Measurements from ENCODE around the gene HSD3B1.
"Not testable (repeated sequence)": the region's sequence is repeated elsewhere in the genome, so short reads cannot be mapped to it uniquely, and the experiment has no call there.

Gene HSD3B1

DNA sequence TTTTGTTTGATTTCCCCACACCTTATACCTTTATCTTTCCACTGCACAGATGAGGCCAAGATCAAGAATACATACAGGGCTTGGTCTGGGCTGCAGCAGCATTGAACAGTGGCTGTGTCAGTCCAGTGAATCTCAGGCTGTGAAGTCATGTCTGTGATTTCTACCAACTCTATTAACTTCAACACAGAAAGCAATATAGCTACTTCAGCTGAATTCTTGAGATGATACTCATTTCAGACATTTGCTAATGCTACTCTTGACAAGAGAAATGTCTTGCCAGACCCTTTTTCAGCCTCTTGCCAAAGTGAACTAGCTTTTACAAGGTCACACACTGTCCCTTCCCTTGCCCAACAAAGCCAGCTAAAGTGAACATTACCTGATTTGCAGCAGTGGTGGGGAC lies 25.1 kb upstream of the HSD3B1 start:
- no peaks in the 10 kb centered on the region for H3K27me3 Mint-ChIP-seq
- no peaks in the 10 kb centered on the region for H3K36me3 Mint-ChIP-seq (ENCODE audit: low read depth)
- no peaks in the 10 kb centered on the region for H3K9me3 Mint-ChIP-seq
- H3K4me3 Mint-ChIP-seq: no peak overlapping the region
- no peaks in the 10 kb centered on the region for H3K4me1 Mint-ChIP-seq (ENCODE audit: low read depth)
- no peak overlapping the region for H3K27ac Mint-ChIP-seq

- H3K9me3 Mint-ChIP-seq: no peaks in the 10 kb centered on the region
- no peaks in the 10 kb centered on the region for H3K4me1 Mint-ChIP-seq (ENCODE audit: low read depth)
- H3K36me3 Mint-ChIP-seq (ENCODE audit: low read depth): no peaks in the 10 kb centered on the region
- H3K4me3 Mint-ChIP-seq: no peak overlapping the region
- no peak overlapping the region for H3K27ac Mint-ChIP-seq
- no peaks in the 10 kb centered on the region for H3K27me3 Mint-ChIP-seq
Observed at GRCh38 chr1:119482517-119483425, 24.2 kb upstream of the HSD3B1 start.

DNA sequence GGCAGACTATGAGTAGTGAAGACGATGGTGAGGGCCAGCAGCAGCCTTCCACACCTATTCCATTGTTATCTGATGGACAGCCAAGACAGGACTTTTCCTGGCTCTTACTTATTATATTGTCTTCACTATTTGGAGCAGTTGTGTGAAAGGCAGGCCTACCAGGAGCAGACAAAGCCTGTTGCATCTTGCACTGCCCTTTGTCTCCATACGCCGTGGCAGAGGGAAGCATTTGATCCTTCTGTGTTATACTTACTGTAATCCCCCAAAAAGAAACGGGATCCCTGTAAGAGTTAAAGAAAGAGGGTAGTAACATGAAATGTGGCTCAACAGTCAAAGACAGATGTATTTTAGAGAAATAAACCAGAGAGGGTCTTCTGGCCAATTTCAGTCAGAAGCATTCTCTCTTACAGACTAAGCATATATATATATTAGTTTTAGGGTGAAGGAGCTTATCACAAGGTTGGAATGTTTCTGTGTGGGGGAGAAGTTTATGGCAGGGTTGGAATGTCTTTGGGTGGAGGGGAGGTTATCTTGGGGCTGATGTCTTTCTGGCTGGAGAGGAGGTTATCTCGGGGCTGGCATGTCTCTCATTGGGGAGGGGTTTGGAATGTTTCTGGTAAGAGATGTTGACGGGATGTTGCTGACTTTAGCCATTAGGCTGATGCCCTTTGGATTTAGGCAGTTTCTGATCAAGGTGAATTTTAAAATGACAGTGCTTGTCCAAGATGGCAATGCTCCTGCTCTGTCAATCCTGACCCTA lies 23.4 kb upstream of the HSD3B1 start:
- H3K27ac Mint-ChIP-seq: no peak overlapping the region
- H3K4me3 Mint-ChIP-seq: no peak overlapping the region
- H3K36me3 Mint-ChIP-seq (ENCODE audit: low read depth): no peaks in the 10 kb centered on the region
- no peaks in the 10 kb centered on the region for H3K4me1 Mint-ChIP-seq (ENCODE audit: low read depth)
- peaks cover 3% of the 10 kb centered on the region for H3K27me3 Mint-ChIP-seq
- H3K9me3 Mint-ChIP-seq: no peaks in the 10 kb centered on the region

DNA sequence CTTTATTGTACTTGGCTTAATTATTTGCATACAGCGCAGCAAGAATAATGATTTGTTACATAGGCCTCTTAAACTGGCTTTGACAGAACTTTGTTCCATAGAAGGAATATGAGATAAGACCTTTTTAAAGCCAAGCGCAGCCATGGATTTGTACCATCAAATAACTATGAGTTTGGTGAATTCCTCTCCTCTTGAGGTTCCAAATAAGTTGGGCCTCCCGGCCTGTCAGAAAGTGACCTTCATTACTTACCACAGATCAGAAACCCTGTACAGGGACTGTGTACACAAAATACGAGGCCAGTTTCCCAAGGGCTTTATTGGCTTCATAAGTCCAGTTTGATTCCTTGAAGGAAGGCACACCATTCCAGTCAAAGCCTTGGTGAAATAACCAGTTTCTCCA lies 21.8 kb upstream of the HSD3B1 start:
- Mint-ChIP-seq H3K36me3 (ENCODE audit: low read depth) (no peaks in the 10 kb centered on the region), H3K4me1 (ENCODE audit: low read depth) (no peaks in the 10 kb centered on the region), H3K4me3 (no peak overlapping the region), H3K27me3 (peaks cover 8% of the 10 kb centered on the region), H3K27ac (no peak overlapping the region), H3K9me3 (no peaks in the 10 kb centered on the region)

DNA sequence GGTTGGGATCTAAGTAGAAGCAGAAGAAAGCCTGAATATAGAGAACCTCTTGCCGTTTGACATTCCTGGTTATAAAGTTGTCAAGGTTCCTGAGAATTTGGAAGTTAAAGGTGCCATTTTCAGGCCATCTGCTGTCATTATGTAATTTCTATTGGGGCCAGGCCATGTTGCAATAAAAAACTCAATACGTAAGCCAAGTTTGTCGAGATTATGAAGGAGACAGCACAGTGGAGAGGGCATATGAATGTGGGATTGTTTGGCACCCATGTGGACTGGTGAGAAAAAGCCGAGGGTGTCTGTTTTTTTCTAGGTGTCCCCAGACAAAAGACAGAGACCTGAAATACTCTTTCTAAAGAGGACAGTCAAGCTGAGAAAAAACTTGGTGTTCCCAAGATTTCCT lies 18.8 kb upstream of the HSD3B1 start:
- Mint-ChIP-seq H3K4me3 (no peak overlapping the region), H3K9me3 (no peaks in the 10 kb centered on the region), H3K4me1 (ENCODE audit: low read depth) (no peaks in the 10 kb centered on the region), H3K27ac (no peak overlapping the region), H3K27me3 (peaks cover 10% of the 10 kb centered on the region), H3K36me3 (ENCODE audit: low read depth) (no peaks in the 10 kb centered on the region)

GRCh38 chr1:119489201-119489600 lies 17.8 kb upstream of the HSD3B1 start:
- Mint-ChIP-seq H3K27me3 (peaks cover 10% of the 10 kb centered on the region), H3K36me3 (ENCODE audit: low read depth) (no peaks in the 10 kb centered on the region), H3K4me3 (no peak overlapping the region), H3K9me3 (peaks cover under 1% of the 10 kb centered on the region), H3K27ac (no peak overlapping the region), H3K4me1 (ENCODE audit: low read depth) (no peaks in the 10 kb centered on the region)

DNA sequence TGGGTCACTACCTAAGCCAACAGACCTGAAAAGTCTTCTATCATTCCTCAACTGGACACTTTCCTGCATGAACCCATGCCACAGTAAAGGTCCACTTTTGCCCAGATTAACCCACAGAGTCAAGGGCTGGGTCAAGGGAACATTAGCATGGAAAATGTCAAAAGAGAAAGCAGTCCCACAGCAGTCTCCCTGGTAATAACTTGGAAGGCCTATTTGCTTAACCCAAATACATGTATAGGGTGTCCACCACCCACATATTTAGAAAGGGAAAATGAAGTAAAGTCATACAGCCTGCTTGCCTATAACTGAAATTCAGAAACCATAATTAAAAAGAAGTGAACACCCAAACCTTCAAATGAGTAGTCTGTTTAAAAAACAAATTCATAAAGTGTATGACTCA lies 16.1 kb upstream of the HSD3B1 start:
- no peaks in the 10 kb centered on the region for H3K4me1 Mint-ChIP-seq (ENCODE audit: low read depth)
- H3K27ac Mint-ChIP-seq: no peak overlapping the region
- H3K4me3 Mint-ChIP-seq: no peak overlapping the region
- H3K36me3 Mint-ChIP-seq (ENCODE audit: low read depth): no peaks in the 10 kb centered on the region
- H3K27me3 Mint-ChIP-seq: peaks cover 10% of the 10 kb centered on the region
- peaks cover 7% of the 10 kb centered on the region for H3K9me3 Mint-ChIP-seq

DNA sequence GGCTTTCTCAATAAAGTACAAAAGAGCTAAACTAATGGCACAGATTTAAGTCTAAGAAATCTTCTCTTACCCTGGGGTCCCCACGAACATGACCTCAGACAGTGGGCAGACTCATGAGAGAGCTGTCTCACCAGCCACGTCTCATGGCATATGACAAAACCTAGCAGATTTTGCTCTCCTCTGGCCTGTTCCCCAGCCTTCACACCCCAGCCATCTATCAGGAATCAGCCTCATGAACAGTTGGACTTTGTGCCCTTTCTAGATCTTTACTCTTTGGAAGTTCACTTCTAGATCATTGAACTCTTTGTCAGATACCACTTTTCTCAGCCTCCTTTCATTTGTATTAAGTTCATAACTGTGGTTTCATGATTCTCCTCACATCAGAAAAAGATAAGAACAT lies 14.2 kb upstream of the HSD3B1 start:
- Mint-ChIP-seq H3K36me3 (ENCODE audit: low read depth) (no peaks in the 10 kb centered on the region), H3K4me3 (no peak overlapping the region), H3K4me1 (ENCODE audit: low read depth) (no peaks in the 10 kb centered on the region), H3K27ac (no peak overlapping the region), H3K9me3 (peaks cover 16% of the 10 kb centered on the region), H3K27me3 (peaks cover 10% of the 10 kb centered on the region)

GRCh38 chr1:119504831-119505230 lies 2.2 kb upstream of the HSD3B1 start:
- H3K9me3 Mint-ChIP-seq: no peaks in the 10 kb centered on the region

GRCh38 chr1:119510046-119510445 lies 3.0 kb downstream of the HSD3B1 start:
- no peak overlapping the region for H3K4me3 Mint-ChIP-seq
- H3K27me3 Mint-ChIP-seq: peaks cover 7% of the 10 kb centered on the region
- no peaks in the 10 kb centered on the region for H3K9me3 Mint-ChIP-seq
- no peak overlapping the region for H3K27ac Mint-ChIP-seq
- no peaks in the 10 kb centered on the region for H3K4me1 Mint-ChIP-seq (ENCODE audit: low read depth)
- no peaks in the 10 kb centered on the region for H3K36me3 Mint-ChIP-seq (ENCODE audit: low read depth)

More at GRCh38 chr1:119504831-119505230, 2.2 kb upstream of the HSD3B1 start:
- Mint-ChIP-seq H3K27ac (no peak overlapping the region), H3K36me3 (ENCODE audit: low read depth) (no peaks in the 10 kb centered on the region), H3K4me1 (ENCODE audit: low read depth) (no peaks in the 10 kb centered on the region), H3K27me3 (no peaks in the 10 kb centered on the region), H3K4me3 (no peak overlapping the region)

GRCh38 chr1:119515221-119515620 lies 8.2 kb downstream of the HSD3B1 start:
- no peaks in the 10 kb centered on the region for H3K9me3 Mint-ChIP-seq
- H3K4me1 Mint-ChIP-seq (ENCODE audit: low read depth): no peaks in the 10 kb centered on the region
- H3K27me3 Mint-ChIP-seq: peaks cover 6% of the 10 kb centered on the region
- H3K36me3 Mint-ChIP-seq (ENCODE audit: low read depth): no peaks in the 10 kb centered on the region
- no peak overlapping the region for H3K27ac Mint-ChIP-seq
- H3K4me3 Mint-ChIP-seq: no peak overlapping the region

DNA sequence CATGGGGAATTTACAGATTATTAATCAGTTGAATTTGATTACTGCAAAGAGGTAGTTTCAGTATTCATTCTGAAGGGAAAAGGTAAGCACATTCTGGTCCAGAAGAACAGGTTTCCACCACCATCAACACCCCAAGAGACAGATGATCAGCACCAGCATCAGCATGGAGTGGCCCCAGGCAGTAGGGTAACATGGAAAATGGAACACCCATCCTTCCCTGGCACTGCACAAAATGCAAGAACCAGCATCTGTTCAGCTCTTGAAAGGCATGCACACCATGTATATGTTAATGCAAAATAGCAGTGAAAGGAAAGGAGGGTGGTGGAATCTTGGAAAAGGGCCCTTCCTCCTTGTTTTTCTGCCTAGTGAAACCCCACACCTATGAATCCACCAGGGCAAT lies 9.2 kb downstream of the HSD3B1 start:
- Mint-ChIP-seq H3K27me3 (peaks cover 1% of the 10 kb centered on the region), H3K9me3 (no peaks in the 10 kb centered on the region), H3K4me3 (no peak overlapping the region), H3K36me3 (ENCODE audit: low read depth) (no peaks in the 10 kb centered on the region), H3K27ac (no peak overlapping the region), H3K4me1 (ENCODE audit: low read depth) (no peaks in the 10 kb centered on the region)

- H3K27ac Mint-ChIP-seq: no peak overlapping the region
- H3K4me1 Mint-ChIP-seq (ENCODE audit: low read depth): no peaks in the 10 kb centered on the region
- no peaks in the 10 kb centered on the region for H3K36me3 Mint-ChIP-seq (ENCODE audit: low read depth)
- no peaks in the 10 kb centered on the region for H3K9me3 Mint-ChIP-seq
- H3K27me3 Mint-ChIP-seq: no peaks in the 10 kb centered on the region
- no peak overlapping the region for H3K4me3 Mint-ChIP-seq
Observed at GRCh38 chr1:119516680-119517079, 9.7 kb downstream of the HSD3B1 start.

GRCh38 chr1:119517667-119518066 lies 10.7 kb downstream of the HSD3B1 start:
- H3K27ac Mint-ChIP-seq; H3K36me3 Mint-ChIP-seq (ENCODE audit: low read depth); H3K27me3 Mint-ChIP-seq; H3K4me1 Mint-ChIP-seq (ENCODE audit: low read depth); H3K9me3 Mint-ChIP-seq; H3K4me3 Mint-ChIP-seq: not testable (repeated sequence)

DNA sequence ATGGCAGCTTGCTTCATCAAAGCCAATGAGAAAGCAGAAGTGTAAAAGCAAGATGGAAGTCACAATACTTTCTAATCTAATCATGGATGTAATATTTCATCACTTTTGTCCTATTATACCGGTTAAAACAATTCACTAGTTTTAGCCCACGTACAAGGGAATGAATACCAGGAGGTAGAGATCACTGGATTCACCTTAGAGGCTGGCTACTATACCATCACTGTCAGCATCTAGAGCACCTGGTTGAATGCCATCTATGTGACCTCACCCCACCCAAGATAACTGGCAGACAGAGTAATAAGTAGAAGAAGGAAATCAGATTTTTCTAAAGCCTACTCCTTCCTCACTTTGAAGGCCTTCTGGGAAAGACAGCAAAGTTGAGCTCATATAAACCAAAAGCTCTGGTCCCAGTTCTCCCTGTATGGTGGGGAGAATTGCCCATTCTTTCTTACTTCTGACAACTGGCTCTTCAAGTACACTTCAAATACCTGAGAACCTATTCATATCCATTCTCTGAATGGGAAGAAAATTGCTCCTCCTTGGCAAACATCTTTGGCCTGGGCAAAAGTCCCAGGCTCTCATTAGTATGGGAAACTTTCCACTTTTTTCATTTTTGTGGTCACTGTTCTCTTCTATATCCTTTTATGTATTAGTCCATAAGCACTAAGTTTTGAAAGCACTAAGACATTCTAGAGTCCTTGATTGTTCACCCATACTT lies 24.8 kb downstream of the HSD3B1 start:
- H3K9me3 Mint-ChIP-seq: no peaks in the 10 kb centered on the region
- peaks cover 13% of the 10 kb centered on the region for H3K27me3 Mint-ChIP-seq
- no peaks in the 10 kb centered on the region for H3K4me1 Mint-ChIP-seq (ENCODE audit: low read depth)

More for the DNA sequence above, 24.8 kb downstream of the HSD3B1 start:
- Mint-ChIP-seq H3K27ac (no peak overlapping the region), H3K4me3 (no peak overlapping the region), H3K36me3 (ENCODE audit: low read depth) (no peaks in the 10 kb centered on the region)

Data from stimulated activated naive CD8-positive, alpha-beta T cell treated with anti-CD3 and anti-CD28 coated beads, Interleukin-15, Interleukin-2, amounts not matched to agents 100 ng/mL and 50 ng/mL, for 24 hours (primary cell).